Mucosa of descending colon (tissue), 3 donors: ENCODE measurements around the gene VWA8. TPM values are rescaled to one million over a fixed set of nuclear protein-coding genes. Genes with fewer than 3 reads are reported as not detected.
"Not testable (repeated sequence)": the region's sequence is repeated elsewhere in the genome, so short reads cannot be mapped to it uniquely, and the experiment has no call there.

ENCODE experiments used
- ATAC-seq: fragments of 200-7000 bp; cut with Tn5 transposase; one replicate; pipeline ENCODE4 v1.9.1; 2020; ENCODE audit warnings: mild to moderate bottlenecking, moderate library complexity
- DNase-seq, 3 donors: peaks; one replicate each; pipeline ENCODE4 v3.0.0-alpha.2; 2020
- H3K36me3 ChIP-seq: fragments of 200-600 bp; one replicate; pipeline ENCODE4 v1.8.0; 2021; ENCODE audit warnings: low read depth, mild to moderate bottlenecking
- H3K4me1 ChIP-seq: fragments of 200-600 bp; one replicate; pipeline ENCODE4 v1.8.0; 2021; ENCODE audit warnings: low read depth, mild to moderate bottlenecking
- H3K4me3 ChIP-seq: fragments of 200-600 bp; one replicate; pipeline ENCODE4 v1.8.0; 2021; ENCODE audit warnings: mild to moderate bottlenecking
- H3K9me3 ChIP-seq: fragments of 200-600 bp; one replicate; pipeline ENCODE4 v1.8.0; 2021; ENCODE audit warnings: mild to moderate bottlenecking
- intact Hi-C, 2 donors: fragments of 100-400 bp; cut with DNase I in 1 of 2; cut with micrococcal nuclease in 1 of 2; formaldehyde crosslinking; loops; one replicate each; pipeline versions ENCODE4 v1.11.0 to v1.11.1; 2022; cut with DNase I, micrococcal nuclease
- total RNA-seq, 3 donors: library from RNA; stranded (reverse); fragmentation: NEBNext Ultra II Directional in 2 of 3; extraction: Animal tissue kit (Norgen Biotek cat#: 25700) in 2 of 3; gene quantifications; one replicate each; pipeline versions ENCODE4 v1.2.1 to v1.2.4, GENCODE V29; 2021 to 2023
- TF ChIP-seq, protein P1 (sequence below): fragments of 200-600 bp; IDR thresholded peaks from one replicate; pipeline ENCODE4 v1.8.0; 2022; ENCODE audit warnings: antibody characterized with exemption, mild to moderate bottlenecking
- donor health status: DM: no; HTN: no; CAD: no; lungs with moderate emphysema.
- donor health status: DM: no; HTN: no; CAD: no.
- donor health status: DM: no; HTN: yes; CAD: no.

VWA8 gene
- total RNA-seq, 3 donors from 2014 or later: 19.1 to 31.5 (median 27.0) TPM

DNA sequence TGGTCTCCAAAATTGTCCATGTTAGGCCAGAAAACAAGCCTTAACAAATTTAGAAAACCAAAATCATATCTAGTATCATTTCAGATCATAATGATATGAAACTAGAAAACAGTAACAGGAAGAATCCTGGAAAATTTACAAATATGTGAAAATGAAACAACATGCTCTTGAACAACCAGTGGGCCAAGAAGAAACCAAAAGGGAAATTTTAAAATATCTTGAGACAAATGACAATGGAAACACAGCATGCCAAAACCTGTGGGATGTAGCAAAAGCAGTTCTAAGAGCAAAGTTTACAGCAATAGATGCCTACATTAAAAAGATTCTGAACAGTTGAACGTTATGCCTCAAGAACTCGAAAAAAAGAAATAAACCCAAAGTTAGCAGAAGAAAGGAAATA is 32.6 kb downstream of the VWA8 start:
- Histone ChIP-seq H3K9me3 (peaks cover 8% of the 10 kb centered on the region), H3K4me1 (no peaks in the 10 kb centered on the region), H3K4me3 (no peak overlapping the region), H3K36me3 (no peaks in the 10 kb centered on the region)
- ATAC-seq (no peak), DNase-seq (no peak)
- intact Hi-C loops: no loop called here
- TF ChIP-seq, protein P1, sequence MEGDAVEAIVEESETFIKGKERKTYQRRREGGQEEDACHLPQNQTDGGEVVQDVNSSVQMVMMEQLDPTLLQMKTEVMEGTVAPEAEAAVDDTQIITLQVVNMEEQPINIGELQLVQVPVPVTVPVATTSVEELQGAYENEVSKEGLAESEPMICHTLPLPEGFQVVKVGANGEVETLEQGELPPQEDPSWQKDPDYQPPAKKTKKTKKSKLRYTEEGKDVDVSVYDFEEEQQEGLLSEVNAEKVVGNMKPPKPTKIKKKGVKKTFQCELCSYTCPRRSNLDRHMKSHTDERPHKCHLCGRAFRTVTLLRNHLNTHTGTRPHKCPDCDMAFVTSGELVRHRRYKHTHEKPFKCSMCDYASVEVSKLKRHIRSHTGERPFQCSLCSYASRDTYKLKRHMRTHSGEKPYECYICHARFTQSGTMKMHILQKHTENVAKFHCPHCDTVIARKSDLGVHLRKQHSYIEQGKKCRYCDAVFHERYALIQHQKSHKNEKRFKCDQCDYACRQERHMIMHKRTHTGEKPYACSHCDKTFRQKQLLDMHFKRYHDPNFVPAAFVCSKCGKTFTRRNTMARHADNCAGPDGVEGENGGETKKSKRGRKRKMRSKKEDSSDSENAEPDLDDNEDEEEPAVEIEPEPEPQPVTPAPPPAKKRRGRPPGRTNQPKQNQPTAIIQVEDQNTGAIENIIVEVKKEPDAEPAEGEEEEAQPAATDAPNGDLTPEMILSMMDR: no peak

DNA sequence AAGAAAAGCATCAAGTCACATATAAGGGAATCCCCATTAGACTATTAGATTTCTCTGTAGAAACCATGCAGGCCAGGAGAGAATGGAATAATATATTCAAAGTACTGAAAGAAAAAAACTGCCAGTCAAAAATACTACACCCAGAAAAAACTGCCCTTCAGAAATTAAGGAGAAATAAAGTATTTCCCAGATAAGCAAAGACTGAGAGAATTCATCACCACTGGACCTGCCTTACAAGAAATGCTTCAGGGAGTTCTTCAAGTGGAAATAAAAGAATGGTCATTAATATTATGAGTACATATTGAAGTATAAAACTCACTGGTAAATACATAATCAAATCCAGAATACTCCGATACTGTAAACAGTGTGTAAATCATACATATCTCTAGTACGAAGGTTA is 35.9 kb downstream of the VWA8 start:
- ATAC-seq (no peak), DNase-seq (no peak)
- Histone ChIP-seq H3K9me3 (peaks cover 8% of the 10 kb centered on the region), H3K36me3 (no peaks in the 10 kb centered on the region), H3K4me1 (no peaks in the 10 kb centered on the region), H3K4me3 (no peak overlapping the region)
- intact Hi-C loops: no loop called here
- TF ChIP-seq, protein P1: no peak

DNA sequence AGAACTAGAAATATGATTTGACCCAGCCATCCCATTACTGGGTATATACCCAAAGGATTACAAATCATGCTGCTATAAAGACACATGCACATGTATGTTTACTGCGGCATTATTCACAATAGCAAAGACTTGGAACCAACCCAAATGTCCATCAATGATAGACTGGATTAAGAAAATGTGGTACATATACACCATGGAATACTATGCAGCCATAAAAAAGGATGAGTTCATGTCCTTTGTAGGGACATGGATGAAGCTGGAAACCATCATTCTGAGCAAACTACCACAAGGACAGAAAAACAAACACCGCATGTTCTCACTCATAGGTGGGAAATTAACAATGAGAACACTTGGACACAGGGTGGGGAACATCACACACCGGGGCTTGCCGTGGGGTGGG is 38.0 kb downstream of the VWA8 start:
- H3K9me3 ChIP-seq, DNase-seq, H3K36me3 ChIP-seq, H3K4me3 ChIP-seq, intact Hi-C loops, H3K4me1 ChIP-seq, ATAC-seq: not testable (repeated sequence)

DNA sequence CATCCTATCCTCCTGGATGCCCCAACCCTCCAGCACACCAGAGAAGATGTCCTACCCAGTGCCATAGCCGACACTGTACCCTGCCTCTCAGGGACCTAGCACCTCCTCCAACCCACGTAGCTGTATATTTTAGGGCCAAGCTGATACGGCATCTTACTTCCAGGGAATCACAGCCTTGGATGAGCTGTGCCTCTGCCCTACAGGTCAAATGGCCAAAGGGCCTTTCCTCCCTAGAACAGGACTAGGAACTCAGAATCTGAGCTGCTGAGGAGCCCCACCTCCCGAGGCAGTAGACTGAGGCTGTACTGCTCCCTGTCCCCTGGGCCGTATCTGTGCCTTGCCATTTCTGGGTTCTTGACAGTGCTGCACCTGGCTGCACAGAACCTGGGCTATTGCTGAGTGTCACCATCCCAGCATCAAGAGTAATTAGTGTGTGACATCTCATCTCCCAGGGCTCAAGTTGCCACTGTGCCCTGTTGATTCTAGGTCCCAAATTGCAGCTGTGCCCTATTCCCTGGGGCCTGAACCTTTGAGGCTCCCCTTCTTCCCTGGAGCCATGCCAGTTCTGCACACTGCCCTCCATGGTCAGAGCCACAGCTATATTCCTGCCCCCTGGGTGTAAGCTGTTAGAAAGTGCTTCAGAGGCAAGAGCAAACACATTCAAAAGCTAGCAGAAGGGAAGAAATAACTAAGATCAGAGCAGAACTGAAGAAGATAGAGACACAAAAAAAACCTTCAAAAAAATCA is 41.0 kb downstream of the VWA8 start:
- ATAC-seq (peak; percentile 11), DNase-seq (no peak)
- intact Hi-C loops: no loop called here
- Histone ChIP-seq H3K4me1 (no peaks in the 10 kb centered on the region), H3K9me3 (peaks cover 8% of the 10 kb centered on the region), H3K4me3 (no peak overlapping the region), H3K36me3 (no peaks in the 10 kb centered on the region)
- TF ChIP-seq, protein P1: no peak

DNA sequence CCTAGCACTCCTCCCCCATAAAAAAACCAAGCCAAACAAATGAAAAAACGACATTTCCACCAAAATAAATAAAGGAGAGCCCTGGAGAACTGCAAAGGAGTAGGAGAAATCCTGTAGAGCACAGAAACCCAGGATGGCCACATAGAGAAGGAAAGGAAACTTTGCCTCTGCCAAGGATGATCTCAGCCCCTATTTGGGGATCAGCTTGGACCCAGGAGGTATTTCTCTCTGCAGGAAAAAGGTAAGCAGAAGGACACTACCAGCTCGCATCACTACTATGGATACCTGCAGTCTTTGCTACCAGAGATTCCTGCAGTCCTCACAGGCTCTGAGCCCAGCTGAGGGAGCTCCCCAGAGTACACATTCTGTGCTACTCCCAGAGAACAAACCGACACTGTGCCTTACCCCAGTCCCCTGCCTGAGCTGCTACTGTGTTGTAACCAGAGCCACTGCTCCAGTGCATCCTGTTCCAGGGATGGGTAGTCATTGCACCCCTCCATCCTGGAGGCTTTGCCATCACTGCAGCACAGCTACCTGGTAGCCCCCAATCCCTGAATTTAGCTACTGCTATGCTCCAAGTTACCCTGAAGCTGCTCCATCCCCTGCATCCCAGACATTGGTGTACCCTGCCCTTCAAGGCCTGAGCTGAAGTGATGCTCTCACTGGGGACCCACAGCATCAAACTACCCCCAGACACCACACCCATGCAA is 41.7 kb downstream of the VWA8 start:
- TF ChIP-seq, protein P1: no peak
- Histone ChIP-seq H3K9me3 (peaks cover 3% of the 10 kb centered on the region), H3K36me3 (no peaks in the 10 kb centered on the region), H3K4me1 (no peaks in the 10 kb centered on the region), H3K4me3 (no peak overlapping the region)
- intact Hi-C loops: no loop called here
- ATAC-seq: peak; percentile 25
- DNase-seq: no peak

DNA sequence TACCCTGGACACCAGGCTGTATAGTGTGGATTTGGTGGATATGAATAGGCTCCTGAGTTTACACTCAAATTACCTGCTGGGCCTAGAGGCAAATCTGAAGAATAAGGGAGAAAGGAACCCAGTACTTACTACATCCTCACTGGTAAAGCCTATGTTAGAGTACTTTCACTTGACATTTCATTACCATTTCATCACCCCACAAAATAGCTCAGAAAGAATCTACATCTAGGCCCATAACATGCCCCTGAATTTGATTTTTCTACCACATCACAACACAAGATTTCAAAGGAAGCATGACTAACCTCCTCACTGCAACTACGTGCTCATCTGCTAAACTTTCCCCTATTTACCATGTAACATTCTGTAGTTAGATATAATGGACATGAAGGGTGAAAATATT is 43.3 kb downstream of the VWA8 start:
- TF ChIP-seq, protein P1: no peak
- intact Hi-C loops: no loop called here
- Histone ChIP-seq H3K9me3 (no peaks in the 10 kb centered on the region), H3K4me3 (no peak overlapping the region), H3K4me1 (no peaks in the 10 kb centered on the region), H3K36me3 (no peaks in the 10 kb centered on the region)
- DNase-seq (no peak), ATAC-seq (no peak)
